ENCODE measurements around the gene USH2A. TPM values are rescaled to one million over a fixed set of nuclear protein-coding genes. Genes with fewer than 3 reads are reported as not detected.

Gene USH2A
- total RNA-seq, 6 experiments from 2014 or later = 0.19 to 1.8 (median 0.81) TPM

DNA sequence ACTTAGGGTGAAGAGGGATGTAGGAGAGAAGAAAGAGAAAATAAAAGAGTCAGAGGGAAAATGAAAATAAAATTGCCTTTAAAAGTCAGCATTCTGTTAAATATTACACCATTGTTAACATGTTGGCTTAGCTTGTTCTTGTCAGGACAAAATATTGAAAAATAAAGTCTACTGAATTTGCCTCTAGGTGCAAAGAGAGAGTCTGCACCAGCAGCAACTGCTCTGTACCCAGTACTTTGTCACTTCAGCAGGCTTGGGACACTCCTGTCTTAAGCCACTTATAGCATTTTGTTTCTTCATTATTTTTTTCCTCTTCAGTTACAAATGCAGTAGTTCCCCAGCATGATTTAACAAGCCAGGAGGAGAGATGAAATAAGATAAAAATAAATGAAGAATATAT, 11.0 kb upstream of the USH2A start:
- Histone ChIP-seq H3K4me1 (peaks cover 0 to 7% (median 0%) of the 10 kb centered on the region in 4 donors), H3K4me3 (no peak overlapping the region), H3K27ac (no peak overlapping the region), H3K9me3 (no peaks in the 10 kb centered on the region), H3K36me3 (no peaks in the 10 kb centered on the region), H3K27me3 (no peaks in the 10 kb centered on the region)
- no peak for TF ChIP-seq POLR2A (IDR thresholded peaks at IDR 0.05)
- TF ChIP-seq, protein P1, sequence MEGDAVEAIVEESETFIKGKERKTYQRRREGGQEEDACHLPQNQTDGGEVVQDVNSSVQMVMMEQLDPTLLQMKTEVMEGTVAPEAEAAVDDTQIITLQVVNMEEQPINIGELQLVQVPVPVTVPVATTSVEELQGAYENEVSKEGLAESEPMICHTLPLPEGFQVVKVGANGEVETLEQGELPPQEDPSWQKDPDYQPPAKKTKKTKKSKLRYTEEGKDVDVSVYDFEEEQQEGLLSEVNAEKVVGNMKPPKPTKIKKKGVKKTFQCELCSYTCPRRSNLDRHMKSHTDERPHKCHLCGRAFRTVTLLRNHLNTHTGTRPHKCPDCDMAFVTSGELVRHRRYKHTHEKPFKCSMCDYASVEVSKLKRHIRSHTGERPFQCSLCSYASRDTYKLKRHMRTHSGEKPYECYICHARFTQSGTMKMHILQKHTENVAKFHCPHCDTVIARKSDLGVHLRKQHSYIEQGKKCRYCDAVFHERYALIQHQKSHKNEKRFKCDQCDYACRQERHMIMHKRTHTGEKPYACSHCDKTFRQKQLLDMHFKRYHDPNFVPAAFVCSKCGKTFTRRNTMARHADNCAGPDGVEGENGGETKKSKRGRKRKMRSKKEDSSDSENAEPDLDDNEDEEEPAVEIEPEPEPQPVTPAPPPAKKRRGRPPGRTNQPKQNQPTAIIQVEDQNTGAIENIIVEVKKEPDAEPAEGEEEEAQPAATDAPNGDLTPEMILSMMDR (IDR thresholded peaks at IDR 0.05) = no peak
- ATAC-seq (peak; percentile 41 to 59 (median 54)), DNase-seq (no peak)
- intact Hi-C loops (cut with DNase I) = no loop called here

DNA sequence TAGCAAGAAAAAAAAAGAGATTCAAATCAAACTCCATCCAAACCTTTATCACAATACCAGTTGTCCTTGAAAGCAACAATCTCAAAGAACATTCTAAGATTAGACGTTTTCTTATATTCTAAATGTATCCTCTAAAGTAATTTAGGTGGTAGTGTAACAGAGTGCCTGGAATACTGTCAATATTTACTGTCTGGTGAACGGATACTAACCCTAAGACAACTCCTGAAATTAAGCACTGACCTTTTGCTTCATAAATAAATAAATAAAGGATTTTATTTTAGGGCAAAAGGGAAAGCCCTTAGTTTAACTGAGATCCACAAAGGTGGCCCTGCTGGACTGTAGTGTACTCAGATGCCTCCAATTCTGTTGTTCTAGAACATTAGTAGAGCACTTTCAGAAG, 9.9 kb upstream of the USH2A start:
- 25% methylated on average over 2 of the region's 2 CpGs for WGBS (ENCODE audit: insufficient coverage, low coverage, low lambda C conversion rate, missing lambda C conversion rate)
- ATAC-seq (peak; percentile 53 to 66 (median 58)), DNase-seq (no peak)
- H3K4me1 ChIP-seq = peaks cover 0 to 7% (median 0%) of the 10 kb centered on the region in 4 donors
- H3K4me3 ChIP-seq = no peak overlapping the region
- H3K9me3 ChIP-seq = no peaks in the 10 kb centered on the region
- no peak for TF ChIP-seq POLR2A (IDR thresholded peaks at IDR 0.05)
- TF ChIP-seq, protein P1 (IDR thresholded peaks at IDR 0.05) = no peak
- no peaks in the 10 kb centered on the region for H3K27me3 ChIP-seq
- H3K27ac ChIP-seq = no peak overlapping the region
- H3K36me3 ChIP-seq = no peaks in the 10 kb centered on the region
- intact Hi-C loops (cut with DNase I) = no loop called here

DNA sequence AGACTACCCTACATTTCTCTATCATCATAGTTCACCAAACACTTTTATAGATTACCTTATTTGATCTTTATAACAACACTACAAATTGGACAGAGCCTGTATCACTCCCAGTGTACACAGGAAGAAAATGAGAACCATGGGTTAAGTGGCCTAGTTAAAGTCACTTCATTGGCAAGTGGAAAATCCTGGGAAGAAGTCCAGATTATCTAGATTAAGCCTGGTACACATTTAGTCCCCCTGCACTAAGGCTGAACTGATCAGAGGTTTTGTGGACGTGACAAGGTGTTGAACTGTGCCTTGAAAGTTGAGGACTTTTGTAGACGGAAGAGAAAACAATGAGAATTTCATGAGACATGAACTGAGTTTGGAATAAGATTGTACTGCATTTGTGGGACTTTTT, 7.5 kb upstream of the USH2A start:
- no peak overlapping the region for H3K27ac ChIP-seq
- no peak overlapping the region for H3K4me3 ChIP-seq
- intact Hi-C loops (cut with DNase I) = no loop called here
- ATAC-seq (peak; percentile 44 to 80 (median 50)), DNase-seq (no peak)
- H3K27me3 ChIP-seq = no peaks in the 10 kb centered on the region
- peaks cover 0 to 7% (median 0%) of the 10 kb centered on the region in 4 donors for H3K4me1 ChIP-seq
- 50% methylated on average over 2 of the region's 2 CpGs for WGBS (ENCODE audit: insufficient coverage, low coverage, low lambda C conversion rate, missing lambda C conversion rate)
- no peaks in the 10 kb centered on the region for H3K9me3 ChIP-seq
- H3K36me3 ChIP-seq = no peaks in the 10 kb centered on the region
- TF ChIP-seq POLR2A (IDR thresholded peaks at IDR 0.05) = no peak
- TF ChIP-seq, protein P1 (IDR thresholded peaks at IDR 0.05) = no peak

DNA sequence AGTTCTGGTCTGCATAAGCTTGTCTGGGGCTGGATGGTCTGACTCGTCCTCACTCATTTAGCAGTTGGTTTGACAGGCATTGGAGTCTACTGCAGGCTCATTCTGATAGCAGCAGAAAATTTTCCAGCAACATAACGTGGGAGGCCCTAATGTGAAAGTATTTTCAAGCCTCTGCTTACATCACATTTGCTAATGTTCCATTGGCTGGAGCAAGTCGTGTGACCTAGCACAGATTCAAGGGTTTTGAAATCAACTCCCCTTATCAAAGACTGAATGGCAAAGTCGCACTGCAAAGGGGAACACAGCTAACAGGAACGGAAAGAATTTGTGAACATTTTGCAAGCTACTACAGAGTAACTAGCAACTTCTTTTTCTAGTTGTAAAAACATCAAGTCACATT, 2.3 kb upstream of the USH2A start:
- Histone ChIP-seq H3K27ac (no peak overlapping the region), H3K27me3 (no peaks in the 10 kb centered on the region), H3K4me3 (no peak overlapping the region), H3K36me3 (no peaks in the 10 kb centered on the region), H3K9me3 (no peaks in the 10 kb centered on the region), H3K4me1 (peaks cover 0 to 9% (median 0%) of the 10 kb centered on the region in 4 donors)
- peak in 1 of 3 donors; percentile 50 for DNase-seq
- ATAC-seq = peak; percentile 52 to 92 (median 88)
- WGBS (ENCODE audit: insufficient coverage, low coverage, low lambda C conversion rate, missing lambda C conversion rate) = 27% methylated on average over 5 of the region's 5 CpGs
- intact Hi-C loops (cut with DNase I) = no loop called here
- TF ChIP-seq, protein P1 (IDR thresholded peaks at IDR 0.05) = no peak
- peak; percentile 32 for TF ChIP-seq POLR2A (IDR thresholded peaks at IDR 0.05)

DNA sequence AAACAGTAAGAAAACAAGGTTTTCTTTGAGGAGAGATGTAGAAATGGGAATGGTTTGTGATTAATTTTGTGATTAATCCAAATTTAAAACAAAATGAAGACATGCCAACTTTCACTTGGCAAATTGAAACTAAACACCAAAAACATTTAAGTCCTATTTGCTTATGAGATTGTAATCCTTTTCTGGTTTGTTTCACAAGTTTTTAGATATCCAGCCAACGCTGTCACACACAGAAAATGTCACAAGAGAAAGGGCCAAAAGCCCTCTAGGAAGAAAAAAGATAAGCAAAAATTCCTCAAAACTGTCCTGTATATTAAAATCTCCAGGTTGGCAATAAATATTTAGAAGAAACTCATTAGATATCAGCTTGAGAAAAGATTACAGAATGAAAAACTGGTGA, 2.5 kb downstream of the USH2A start:
- no peak for TF ChIP-seq POLR2A (IDR thresholded peaks at IDR 0.05)
- TF ChIP-seq, protein P1 (IDR thresholded peaks at IDR 0.05) = no peak
- intact Hi-C loops (cut with DNase I) = no loop called here
- H3K27ac ChIP-seq = peak overlapping the region; percentile 36 to 42 (median 37)
- DNase-seq = no peak
- WGBS (ENCODE audit: insufficient coverage, low coverage, low lambda C conversion rate, missing lambda C conversion rate) = 28% methylated on average over 1 of the region's 1 CpG
- no peaks in the 10 kb centered on the region for H3K9me3 ChIP-seq
- H3K4me3 ChIP-seq = no peak overlapping the region
- H3K4me1 ChIP-seq = peaks cover 0 to 9% (median 0%) of the 10 kb centered on the region in 4 donors
- no peaks in the 10 kb centered on the region for H3K36me3 ChIP-seq
- peak; percentile 54 to 73 (median 72) for ATAC-seq
- no peaks in the 10 kb centered on the region for H3K27me3 ChIP-seq
